GDM1 (cell line): Measurements from ENCODE around the gene CRTC1.

Source experiments
- DNase-seq: peaks from one replicate; lab custom pipeline; 2025; lab: John Stamatoyannopoulos, UW

Gene CRTC1

GRCh38 chr19:18769989-18770528 lies 86.6 kb downstream of the CRTC1 start:
- no peak for DNase-seq

GRCh38 chr19:18770663-18771327 lies 87.3 kb downstream of the CRTC1 start:
- no peak for DNase-seq

GRCh38 chr19:18771328-18772242 lies 88.1 kb downstream of the CRTC1 start:
- no peak for DNase-seq

GRCh38 chr19:18772620-18773587 lies 89.4 kb downstream of the CRTC1 start:
- DNase-seq: no peak

- DNase-seq: no peak
Observed at GRCh38 chr19:18773682-18774081, 90.2 kb downstream of the CRTC1 start.

- no peak for DNase-seq
Observed at GRCh38 chr19:18774107-18774506, 90.6 kb downstream of the CRTC1 start.

GRCh38 chr19:18774782-18775444 lies 91.4 kb downstream of the CRTC1 start:
- DNase-seq: no peak

- no peak for DNase-seq
Observed at GRCh38 chr19:18775586-18776287, 92.3 kb downstream of the CRTC1 start.

GRCh38 chr19:18776288-18776594 lies 92.8 kb downstream of the CRTC1 start:
- no peak for DNase-seq

- DNase-seq: no peak
Observed at GRCh38 chr19:18776736-18777135, 93.3 kb downstream of the CRTC1 start.

- no peak for DNase-seq
Observed at GRCh38 chr19:18777301-18778075, 94.0 kb downstream of the CRTC1 start.

- no peak for DNase-seq
Observed at GRCh38 chr19:18778076-18778389, 94.6 kb downstream of the CRTC1 start.

GRCh38 chr19:18778826-18779495 lies 95.5 kb downstream of the CRTC1 start:
- no peak for DNase-seq

GRCh38 chr19:18780081-18780480 lies 96.6 kb downstream of the CRTC1 start:
- no peak for DNase-seq

- no peak for DNase-seq
Observed at GRCh38 chr19:18780631-18781030, 97.2 kb downstream of the CRTC1 start.

- DNase-seq: no peak
Observed at GRCh38 chr19:18781047-18781600, 97.6 kb downstream of the CRTC1 start.

GRCh38 chr19:18781885-18782527 lies 98.5 kb downstream of the CRTC1 start:
- no peak for DNase-seq

GRCh38 chr19:18782559-18783225 lies 99.2 kb downstream of the CRTC1 start:
- DNase-seq: no peak
